IPS DF 4.7 (cell line): Measurements from ENCODE around the gene KIN.
"Not testable (repeated sequence)": the region's sequence is repeated elsewhere in the genome, so short reads cannot be mapped to it uniquely, and the experiment has no call there.

Experiments used
- DNase-seq: peaks from one replicate; pipeline ENCODE4 v3.0.0-alpha.2; 2013; ENCODE audit warnings: low spot score; ENCODE audit errors: extremely low read depth

Gene KIN

DNA sequence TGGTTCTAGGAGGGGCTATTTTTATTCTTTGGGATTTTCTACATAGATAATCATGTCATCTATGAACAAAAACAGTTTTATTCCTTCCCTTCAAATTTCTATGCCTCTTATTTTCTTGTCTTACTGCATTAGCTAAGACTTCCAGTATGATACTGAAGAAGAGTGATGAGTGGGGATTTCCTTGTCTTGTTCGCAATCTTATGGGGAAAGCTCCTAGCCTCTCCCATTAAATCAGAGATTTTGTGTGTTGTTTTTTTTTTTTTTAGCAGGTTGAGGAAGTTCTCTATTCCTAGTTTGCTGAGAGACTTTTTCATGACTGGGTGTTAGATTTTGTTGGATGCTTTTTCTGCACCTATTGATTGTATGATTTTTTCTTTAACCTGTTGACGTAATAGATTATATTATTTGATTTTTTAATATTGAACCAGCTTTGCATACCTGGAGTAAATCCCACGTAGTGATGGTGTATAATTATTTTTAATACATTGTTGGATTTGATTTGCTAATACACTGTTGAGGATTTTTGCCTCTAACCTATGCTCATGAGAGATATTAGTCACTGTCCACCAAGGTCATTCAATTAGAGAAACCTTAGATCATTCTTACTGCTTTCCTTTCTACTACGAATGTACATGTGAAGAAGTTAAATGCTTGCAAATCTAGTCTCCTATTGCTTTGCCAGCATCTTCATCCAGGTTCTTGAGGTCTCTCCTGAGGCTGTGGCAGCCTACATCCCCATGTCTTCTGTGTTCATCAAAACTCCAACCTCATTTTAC lies 6.6 kb upstream of the KIN start:
- DNase-seq, result no peak

DNA sequence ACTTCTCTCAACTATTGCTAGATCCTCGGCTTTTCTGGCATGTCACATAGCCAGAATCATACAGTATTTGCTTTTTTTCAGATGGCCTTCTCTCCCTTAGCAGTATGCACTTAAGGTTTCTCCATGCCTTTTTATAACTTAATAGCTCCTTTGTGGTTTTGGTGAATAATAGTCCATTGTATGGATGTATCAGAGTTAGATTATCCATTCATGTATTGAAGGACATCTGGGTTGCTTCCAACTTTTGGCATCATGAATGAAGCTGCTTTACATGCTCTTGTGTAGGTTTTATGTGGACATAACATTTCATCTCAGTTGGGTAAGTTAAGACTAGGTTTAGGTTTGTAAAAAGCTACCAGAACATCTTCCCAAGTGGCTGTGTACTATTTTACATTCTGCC lies 4.7 kb upstream of the KIN start:
- no peak for DNase-seq

DNA sequence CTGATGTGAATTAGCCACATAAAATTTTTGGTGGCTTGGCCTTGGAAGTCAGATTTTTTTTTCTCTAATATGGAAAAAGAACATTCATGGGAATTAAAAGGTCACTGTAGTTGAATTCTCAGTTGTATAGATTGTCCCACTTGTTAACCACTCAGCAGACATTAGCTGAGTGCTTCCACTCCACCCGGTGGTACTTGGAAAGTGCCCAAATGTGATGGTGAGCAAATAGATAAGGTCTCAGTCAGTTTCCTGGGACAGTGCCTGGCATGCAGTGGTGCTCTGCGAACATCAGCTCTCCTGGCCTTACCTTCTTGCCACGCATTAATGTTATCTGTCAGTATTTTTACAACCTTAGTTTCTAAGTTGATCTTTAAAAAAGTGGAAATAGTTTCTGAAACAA lies 1.6 kb upstream of the KIN start:
- DNase-seq, result no peak

- DNase-seq, result no peak
Measured at GRCh38 chr10:7788639-7789286, 970 bp upstream of the KIN start.

DNA sequence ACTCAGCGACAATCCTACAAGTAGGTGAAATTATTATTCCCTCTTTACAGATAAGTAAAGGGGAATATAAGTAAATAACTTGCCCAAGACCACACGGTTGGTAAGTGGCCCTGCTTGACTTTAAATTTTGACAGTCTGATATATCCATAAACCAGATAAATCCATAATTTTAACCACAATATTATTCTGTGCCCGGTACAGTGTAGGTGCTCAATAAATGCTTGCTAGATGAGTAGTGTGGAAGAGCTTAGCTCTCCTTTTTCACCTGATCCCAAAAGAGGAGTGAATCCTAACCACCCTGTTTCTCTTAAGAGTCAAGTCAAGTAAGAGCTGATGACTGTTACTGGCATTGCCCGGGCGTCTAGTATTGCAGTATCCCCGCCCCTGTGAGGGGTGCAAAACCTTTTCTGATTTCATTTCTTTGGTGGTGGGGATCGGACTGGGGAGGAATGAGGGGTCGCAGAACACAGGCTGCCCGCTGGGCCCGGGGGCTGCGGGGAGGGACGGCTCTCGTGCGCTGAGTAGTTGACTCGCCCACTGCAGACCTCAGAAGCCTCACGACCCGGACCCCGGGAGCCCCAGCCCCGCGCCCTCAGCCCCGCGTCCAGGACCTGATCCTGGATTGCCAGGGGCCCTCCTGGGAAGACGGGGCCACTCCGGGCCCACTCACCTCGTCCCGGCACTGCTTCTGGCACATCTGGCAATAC lies 490 bp downstream of the KIN start:
- DNase-seq, result no peak

DNA sequence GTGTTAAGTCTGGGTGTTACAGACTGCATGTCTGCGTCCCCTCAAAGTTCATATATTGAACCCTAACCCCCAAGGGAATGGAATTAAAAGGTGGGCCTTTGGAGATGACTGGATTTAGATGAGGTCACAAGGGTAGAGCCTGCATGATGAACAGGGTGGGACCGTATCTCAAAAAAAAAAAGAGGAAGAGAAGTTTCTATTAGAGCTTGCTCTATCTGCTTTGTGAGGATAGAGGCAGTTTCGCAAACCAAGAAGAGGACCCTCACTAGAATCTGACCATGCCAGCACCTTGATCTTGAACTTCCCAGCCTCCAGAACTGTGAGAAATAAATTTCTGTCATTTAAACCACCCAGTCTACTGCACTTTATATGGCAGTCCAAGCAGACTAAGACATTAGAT lies 1.4 kb downstream of the KIN start:
- DNase-seq, result no peak

DNA sequence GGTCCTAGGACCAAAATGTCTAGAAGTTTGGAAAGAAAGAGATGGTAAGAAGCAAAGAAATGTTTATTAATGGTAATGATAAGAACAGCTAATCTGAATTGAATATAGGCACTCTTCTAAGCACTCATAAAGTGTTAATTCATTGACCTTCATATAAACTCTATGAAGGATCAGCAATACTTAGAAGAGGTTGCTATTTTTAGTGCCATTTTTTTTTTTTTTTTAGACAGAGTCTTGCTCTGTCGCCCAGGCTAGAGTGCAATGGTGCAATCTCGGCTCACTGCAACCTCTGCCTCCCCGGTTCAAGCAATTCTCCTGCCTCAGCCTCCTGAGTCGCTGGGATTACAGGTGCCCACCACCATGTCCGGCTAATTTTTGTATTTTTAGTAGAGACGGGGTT lies 5.6 kb downstream of the KIN start:
- DNase-seq, result not testable (repeated sequence)

GRCh38 chr10:7776777-7777176 lies 11.0 kb downstream of the KIN start:
- no peak for DNase-seq

GRCh38 chr10:7773845-7774801 lies 13.7 kb downstream of the KIN start:
- DNase-seq, result no peak

DNA sequence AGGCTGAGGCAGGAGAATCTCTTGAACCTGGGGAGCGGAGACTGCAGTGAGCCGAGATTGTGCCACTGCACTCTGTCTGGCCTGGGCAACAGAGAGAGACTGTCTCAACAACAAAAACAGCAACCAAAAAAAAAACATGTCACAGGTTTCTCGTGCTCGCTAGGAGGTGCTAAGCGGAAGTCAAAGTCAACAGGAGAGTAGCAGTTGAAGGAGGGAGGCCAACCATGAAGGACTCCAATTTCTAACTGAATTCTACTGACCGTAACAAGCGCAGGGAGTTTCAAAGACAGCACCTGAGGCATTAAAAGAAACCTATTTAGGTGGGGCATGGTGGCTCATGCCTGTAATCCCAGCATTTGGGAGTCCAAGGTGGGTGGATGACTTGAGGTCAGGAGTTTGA lies 19.4 kb downstream of the KIN start:
- DNase-seq, result no peak

DNA sequence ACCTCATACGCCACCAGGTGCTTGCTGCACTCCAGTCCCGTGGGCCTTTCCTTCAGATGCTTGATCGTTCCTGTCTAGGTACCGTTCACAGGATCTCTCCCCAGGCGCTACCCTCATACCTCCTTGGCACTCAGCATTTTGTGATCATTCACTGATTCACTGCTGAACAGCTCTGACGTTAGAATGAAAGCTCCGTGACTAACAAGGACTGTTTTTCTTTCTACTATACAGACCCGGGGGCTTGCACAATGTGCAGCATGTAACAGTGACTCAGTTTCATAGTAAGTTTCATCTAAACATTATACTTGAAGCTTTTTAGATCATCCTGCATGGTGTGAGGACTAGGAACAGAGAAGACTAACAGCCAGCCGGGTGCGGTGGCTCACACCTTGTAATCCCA lies 20.6 kb downstream of the KIN start:
- DNase-seq, result no peak

GRCh38 chr10:7766241-7766640 lies 21.6 kb downstream of the KIN start:
- DNase-seq, result no peak

DNA sequence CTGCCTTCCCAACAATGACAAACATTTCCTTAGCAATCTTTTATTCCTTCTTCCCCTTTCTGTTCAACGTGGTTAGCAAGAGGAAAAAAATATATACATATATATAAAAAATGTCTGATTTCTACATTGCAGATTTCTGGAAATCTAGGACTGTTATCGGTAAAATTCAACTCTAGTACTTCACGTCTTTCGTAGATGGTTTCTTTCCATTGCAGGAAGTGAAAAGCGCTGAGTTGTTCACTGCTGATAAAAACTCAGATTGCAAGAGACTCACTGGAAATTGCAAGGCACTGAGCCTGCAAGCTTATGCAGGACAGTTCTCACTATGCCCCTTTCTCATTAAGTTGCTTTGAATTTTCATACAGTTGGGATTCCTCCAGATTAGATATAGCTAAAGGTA lies 23.9 kb downstream of the KIN start:
- DNase-seq, result no peak

GRCh38 chr10:7756360-7756992 lies 31.3 kb downstream of the KIN start:
- DNase-seq, result no peak

- no peak for DNase-seq
Measured at GRCh38 chr10:7755103-7755502, 32.7 kb downstream of the KIN start.

- DNase-seq, result no peak
Measured at GRCh38 chr10:7752251-7752650, 35.5 kb downstream of the KIN start.

- DNase-seq, result no peak
Measured at GRCh38 chr10:7750222-7750621, 37.6 kb downstream of the KIN start.

DNA sequence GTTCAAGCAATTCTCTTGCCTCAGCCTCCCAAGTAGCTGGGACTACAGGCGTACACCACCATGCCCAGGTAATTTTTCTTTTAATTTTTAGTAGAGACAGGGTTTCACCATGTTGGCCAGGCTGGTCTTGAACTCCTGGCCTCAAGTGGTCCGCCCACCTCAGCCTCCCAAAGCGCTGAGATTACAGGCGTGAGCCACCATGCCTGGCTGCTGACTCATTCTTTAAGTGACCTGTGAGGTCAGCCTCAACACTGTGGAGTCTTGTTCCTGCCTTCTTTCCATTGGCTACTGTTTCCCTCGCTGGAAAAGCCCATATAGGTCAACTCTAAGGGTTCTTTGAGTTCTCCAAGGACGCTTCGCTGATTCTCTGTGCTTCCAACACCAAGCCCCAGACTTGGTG lies 39.2 kb downstream of the KIN start:
- not testable (repeated sequence) for DNase-seq

DNA sequence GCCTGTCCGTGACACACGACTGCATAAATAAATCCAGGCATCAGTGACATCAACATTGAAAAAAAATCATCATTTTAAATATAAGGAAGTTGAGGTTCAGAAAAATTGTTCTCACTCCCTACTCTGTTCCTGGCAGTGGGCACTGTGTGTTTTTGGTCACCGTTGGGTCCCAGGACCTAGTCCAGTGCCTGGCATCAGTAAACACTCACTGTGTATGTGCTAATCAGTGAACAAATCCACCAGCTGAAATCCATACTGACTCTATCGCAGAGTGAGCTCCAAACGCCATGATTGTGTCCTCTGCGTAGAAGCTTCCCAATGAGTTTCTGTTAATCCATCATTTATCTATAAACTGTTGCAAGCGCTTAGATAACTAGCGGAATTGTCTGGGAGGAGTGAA lies 43.5 kb downstream of the KIN start:
- no peak for DNase-seq

- no peak for DNase-seq
Measured at GRCh38 chr10:7738536-7739407, 49.0 kb downstream of the KIN start.
